GM18499 (cell line): ENCODE results near the gene UBE2QL1.

Experiments
- ATAC-seq: cut with Tn5 transposase; IDR thresholded peaks from one replicate; pipeline ENCODE4 v1.9.1; 2021; ENCODE audit warnings: moderate number of reproducible peaks; ENCODE audit not compliant: insufficient read depth, unreplicated experiment

The UBE2QL1 gene

GRCh38 chr5:6424700-6425099 is 24.0 kb upstream of the UBE2QL1 start:
- ATAC-seq, result no peak

DNA sequence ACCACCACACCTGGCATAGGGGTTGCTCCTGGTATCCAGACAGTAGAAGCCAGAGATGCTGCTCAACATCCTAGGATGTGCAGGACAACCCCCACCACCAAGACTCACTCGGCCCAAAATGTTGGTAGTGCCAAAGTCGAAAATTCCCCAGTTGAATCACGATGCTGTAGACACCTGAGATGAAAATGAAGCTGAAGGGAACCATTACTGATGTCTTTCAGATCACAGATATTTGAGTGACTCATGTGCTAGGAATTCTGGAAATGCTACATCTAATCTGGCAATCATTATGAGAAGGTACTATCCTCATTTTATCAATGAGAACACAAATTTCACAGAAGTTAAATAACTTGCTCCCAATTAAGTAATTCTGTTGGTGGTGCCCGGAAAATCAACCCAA is 21.0 kb upstream of the UBE2QL1 start:
- no peak for ATAC-seq

DNA sequence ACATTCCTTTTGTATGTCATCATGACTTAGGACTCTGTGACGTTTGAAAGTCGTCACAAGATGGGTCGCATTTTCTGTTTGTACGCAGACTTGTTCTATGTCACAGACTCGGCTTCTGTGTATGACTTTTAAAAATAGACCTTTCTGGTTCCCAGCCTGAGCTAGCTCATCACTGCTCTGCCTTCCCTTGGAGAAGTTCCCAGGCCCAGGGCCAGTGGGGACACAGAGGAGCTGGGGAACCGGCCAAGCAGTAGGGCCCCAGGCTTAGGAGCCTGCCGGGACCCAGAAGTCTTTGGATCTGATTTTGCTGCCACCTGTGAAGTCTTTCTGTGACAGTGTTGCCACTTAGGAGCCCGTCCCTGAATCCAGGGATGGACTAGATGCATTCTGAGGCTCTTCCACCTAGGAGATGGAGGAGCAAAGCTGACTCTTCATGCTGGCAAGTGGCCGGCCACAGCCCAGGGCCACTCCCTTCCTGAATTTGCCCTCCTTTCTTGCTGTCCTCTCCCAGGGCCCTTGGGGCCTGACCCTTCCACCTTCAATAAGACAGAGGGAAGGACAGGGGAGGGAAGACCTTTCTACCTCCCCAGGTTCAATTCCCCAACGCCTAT is 18.1 kb upstream of the UBE2QL1 start:
- ATAC-seq, result no peak

DNA sequence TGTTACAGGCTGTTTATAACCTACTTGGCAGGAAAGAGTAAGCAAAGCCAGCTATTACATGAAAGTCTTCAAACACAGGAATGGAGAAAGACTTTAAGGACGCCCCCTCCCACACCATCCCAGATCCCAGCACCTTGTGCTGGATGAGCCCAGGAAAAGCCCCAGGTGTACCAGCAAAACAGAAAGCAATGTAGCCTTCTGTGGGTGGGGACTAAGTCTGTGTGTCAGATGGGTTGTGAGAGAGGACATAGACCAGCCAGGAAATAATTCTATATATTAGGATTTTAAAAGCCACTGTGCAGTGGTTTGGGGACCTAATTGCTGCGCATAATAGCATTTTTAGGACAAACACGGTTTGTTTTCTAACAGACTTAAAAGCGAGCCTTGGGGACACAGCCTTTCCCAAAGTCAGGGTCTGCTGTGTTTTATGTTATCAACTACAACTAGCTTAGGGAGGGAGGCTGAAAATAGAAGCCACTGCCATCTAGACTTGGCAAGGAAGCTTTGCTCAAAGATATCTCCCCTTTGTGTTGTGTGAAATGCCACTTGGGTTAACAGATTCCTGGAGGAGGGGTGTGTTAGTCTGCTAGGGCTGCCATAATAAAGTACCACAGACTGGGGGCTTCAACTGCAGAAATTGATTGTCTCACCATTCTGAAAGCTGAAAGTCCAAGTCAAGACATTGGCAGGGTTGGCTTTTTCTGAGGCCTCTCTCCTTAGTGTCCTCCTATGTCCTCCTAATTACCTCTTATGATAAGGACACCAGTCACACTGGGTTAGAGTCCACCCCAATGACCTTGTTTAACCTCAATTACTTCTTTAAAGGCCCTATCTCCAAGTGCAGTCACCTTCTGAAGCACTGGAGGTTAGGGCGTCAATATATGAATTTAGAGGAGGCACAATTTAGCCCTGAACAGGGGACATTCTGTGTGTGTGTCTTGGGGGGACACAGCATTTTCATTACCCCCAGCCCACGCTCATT is 17.2 kb upstream of the UBE2QL1 start:
- no peak for ATAC-seq

- ATAC-seq, result no peak
Measured at GRCh38 chr5:6432206-6432605, 16.5 kb upstream of the UBE2QL1 start.

- ATAC-seq, result no peak
Measured at GRCh38 chr5:6434731-6435130, 13.9 kb upstream of the UBE2QL1 start.

- no peak for ATAC-seq
Measured at GRCh38 chr5:6435356-6435755, 13.3 kb upstream of the UBE2QL1 start.

- ATAC-seq, result no peak
Measured at GRCh38 chr5:6436715-6437331, 11.8 kb upstream of the UBE2QL1 start.

DNA sequence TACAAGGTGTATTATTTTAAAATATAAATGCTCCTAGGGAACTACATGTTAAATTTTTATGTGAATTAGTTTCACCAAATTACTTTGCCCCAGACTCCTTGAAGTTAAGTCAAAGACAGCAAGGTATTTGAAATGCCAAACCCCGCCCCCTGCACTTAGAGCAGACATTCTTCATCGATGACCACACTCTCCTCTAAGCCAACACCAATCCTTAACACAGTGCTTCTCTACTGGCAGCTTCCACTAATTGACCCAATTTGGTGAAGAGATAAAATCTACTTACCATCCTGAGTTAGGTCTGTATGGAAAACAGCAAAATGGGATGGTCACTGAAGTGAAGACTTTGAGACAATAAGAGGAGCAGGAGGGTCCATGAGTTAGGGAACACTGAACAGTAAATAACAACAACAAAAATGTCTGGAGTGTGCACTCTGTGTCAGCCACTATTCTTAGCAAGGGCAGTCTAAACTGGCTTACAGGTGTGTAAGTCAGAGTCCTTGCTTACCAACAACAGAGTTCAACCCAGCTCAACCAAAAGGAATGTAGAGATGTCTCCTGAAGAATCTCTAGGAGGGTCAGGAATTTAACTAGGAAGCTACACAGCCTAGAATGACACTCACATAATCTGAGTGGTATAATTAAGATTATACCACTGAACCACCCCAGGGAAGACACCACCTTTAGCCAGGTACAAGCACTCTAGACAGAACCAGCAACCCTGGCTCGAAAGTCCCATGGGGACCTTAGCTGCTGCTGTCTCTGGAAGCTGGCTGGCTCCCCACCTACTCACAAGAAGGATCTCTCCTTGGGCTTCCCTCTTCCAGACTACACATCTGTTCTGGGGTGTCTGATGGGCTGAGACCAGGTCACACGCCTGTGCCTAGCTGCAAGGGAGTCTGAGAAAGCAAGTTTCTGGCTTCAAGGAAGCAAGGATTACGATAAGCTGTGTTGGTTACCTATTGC is 8.8 kb upstream of the UBE2QL1 start:
- no peak for ATAC-seq

DNA sequence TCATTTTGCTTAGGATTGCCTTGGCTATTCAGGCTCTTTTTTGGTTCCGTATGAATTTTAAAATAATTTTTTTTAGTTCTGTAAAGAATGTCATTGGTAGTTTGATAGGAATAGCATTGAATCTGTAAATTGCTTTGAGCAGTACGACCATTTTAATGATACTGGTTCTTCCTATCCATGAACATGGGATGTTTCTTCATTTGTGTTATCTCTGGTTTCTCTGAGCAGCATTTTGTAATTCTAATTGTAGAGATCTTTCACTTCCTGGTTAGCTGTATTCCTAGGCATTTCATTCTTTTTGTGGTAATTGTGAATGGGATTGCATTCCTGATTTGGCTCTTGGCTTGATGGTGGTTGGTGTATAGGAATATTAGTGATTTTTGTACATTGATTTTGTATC is 6.3 kb upstream of the UBE2QL1 start:
- ATAC-seq, result no peak

DNA sequence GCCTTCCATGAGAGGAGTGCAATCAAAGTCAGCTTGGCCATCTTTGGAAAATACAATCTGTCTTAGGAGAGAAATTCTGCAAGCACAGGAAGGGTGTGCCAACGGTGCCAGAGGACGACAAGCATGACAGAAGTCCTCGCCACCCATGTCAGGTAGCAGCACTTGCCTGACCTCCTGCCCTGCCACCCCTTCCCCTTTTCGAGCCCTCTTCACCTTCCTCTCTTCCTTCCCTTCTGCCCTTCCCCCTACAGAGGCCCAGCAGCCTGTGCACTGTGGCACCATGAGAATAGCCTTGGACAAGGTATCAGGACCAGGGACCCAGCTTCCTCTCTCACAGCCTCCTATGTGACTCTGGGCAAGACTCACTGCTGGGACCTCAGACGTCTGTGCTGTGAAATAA is 5.3 kb upstream of the UBE2QL1 start:
- ATAC-seq, result no peak

DNA sequence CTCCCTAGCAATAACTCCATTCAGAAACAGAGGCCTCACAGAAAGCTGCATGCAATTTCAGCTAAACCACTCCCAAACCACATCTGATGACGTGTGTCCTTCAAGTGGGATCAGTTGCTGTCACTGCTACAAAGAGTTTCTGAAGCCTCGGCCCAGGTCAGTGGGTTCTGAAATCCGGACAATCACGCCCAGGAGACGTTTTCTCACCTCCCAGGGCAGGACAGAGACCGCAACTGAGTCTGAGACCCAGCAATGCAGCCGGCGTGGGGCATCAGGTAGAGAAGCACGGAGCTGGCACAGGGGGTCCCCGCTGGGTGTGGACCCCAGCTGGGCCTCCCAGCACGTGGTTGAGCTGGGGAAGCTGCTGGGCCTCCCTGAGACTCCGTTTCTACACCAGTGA is 2.6 kb upstream of the UBE2QL1 start:
- ATAC-seq, result no peak

- no peak for ATAC-seq
Measured at GRCh38 chr5:6446626-6447309, 1.9 kb upstream of the UBE2QL1 start.

DNA sequence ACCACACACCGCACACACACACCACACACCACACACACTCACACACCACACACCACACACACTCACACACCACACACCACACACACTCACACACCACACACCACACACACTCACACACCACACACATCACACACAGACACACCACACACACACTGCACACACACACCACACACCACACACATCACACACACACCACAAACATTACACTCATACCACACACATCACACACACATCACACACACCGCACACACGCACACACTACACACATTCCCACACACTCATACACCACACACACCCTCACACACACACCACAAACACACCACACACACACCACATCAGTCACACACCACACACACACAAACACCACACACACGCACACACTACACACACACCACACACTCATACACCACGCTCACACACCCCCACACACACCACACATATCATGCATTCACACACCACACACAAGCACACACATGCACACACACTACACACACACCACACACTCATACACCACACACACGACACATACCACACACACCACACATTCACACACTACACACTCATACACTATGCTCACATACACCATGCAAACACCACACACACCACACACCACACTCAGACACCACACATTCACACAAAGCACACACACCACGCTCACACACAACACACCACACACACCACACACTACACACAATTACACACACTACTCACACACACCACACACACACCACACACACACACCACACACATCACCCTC is 1.1 kb upstream of the UBE2QL1 start:
- ATAC-seq, result no peak

- no peak for ATAC-seq
Measured at GRCh38 chr5:6448141-6448491, 543 bp upstream of the UBE2QL1 start.

DNA sequence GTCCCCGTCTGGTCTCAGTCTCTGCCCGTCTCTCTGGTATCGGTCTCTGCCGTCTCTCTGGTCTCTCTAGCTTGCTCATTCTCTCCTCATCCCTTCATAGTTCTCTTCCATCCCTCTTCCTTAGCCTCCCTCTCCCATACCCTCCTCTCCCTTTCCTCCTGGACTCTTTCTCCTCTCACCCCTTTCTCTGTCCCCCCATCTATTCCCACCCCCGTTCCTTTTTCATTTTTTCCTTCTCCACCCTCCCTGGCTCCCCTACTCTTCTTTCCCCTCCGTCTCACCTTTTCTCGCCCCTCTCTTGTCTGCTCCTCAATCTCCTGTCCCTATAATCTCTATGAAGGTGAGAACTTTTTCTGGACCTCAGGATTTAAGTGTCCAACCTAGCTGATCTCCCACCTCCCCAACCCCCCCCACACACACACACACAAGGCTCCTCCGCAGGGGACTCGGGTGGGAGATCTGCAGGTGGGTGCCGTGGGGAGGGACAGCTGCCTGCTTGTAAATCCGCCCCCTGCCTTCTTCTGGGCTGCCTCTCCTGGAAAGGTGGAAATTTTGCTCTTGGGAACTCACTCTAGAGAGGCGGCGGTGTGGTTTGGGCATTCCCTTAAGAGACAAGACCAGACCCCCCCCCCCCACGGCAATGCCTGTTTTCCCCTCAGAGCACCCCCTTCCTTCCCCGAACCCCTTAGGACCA is 953 bp downstream of the UBE2QL1 start:
- ATAC-seq, result no peak

GRCh38 chr5:6450319-6450833 is 1.7 kb downstream of the UBE2QL1 start:
- no peak for ATAC-seq
